Naive thymus-derived CD4-positive, alpha-beta T cell (primary cell): Measurements from ENCODE around the gene RGS6. TPM values are rescaled to one million over a fixed set of nuclear protein-coding genes. Genes with fewer than 3 reads are reported as not detected.

Source experiments
- ATAC-seq: fragments of 150-1000 bp; cut with Tn5 transposase; 2 replicates; pipeline ENCODE4 v1.10.0; 2021; ENCODE audit warnings: mild to moderate bottlenecking, moderate library complexity
- CTCF ChIA-PET: fragments of 350-600 bp; sonication (Branson Sonifier 250); formaldehyde crosslinking; loops from one replicate; lab custom pipeline; 2021; ENCODE audit warnings: antibody characterized with exemption; lab: Charles Lee
- POLR2A ChIA-PET: fragments of 350-600 bp; sonication (Branson Sonifier 250); formaldehyde crosslinking; loops from one replicate; lab custom pipeline; 2021; ENCODE audit warnings: antibody characterized with exemption, inconsistent platforms; lab: Charles Lee
- DNase-seq, 9 donors: peaks; one replicate each; pipeline versions ENCODE4 v3.0.0 to v3.0.0-alpha.2; 2020 to 2022; ENCODE audit warnings: mixed read lengths in 1 of 9
- H3K27ac ChIP-seq: one replicate; pipeline ENCODE4 v1.7.0; 2013; ENCODE audit warnings: mild to moderate bottlenecking, low read depth, low read length, moderate library complexity
- H3K27me3 ChIP-seq, 2 donors: one replicate each; pipeline ENCODE4 v1.7.0; 2013; ENCODE audit warnings: low read length in 2 of 2, mild to moderate bottlenecking in 2 of 2, moderate library complexity in 2 of 2; ENCODE audit not compliant: control insufficient read depth in 2 of 2, insufficient read depth in 2 of 2
- H3K36me3 ChIP-seq, 3 experiments: 1 replicate in 2 of 3; 2 replicates in 1 of 3; pipeline ENCODE4 v1.7.0; 2013; ENCODE audit warnings: low read length in 3 of 3, mild to moderate bottlenecking in 3 of 3, moderate library complexity in 1 of 3; ENCODE audit not compliant: insufficient read depth in 3 of 3, control insufficient read depth in 2 of 3
- H3K4me1 ChIP-seq, 2 donors: one replicate each; pipeline ENCODE4 v1.7.0; 2013; ENCODE audit warnings: low read length in 2 of 2, mild to moderate bottlenecking in 2 of 2, moderate library complexity in 1 of 2; ENCODE audit not compliant: control insufficient read depth in 2 of 2, insufficient read depth in 2 of 2
- H3K4me3 ChIP-seq: 2 replicates; pipeline ENCODE4 v1.7.0; 2013; ENCODE audit warnings: mild to moderate bottlenecking, low read length
- H3K9me3 ChIP-seq, 3 experiments: 1 replicate in 2 of 3; 2 replicates in 1 of 3; pipeline ENCODE4 v1.7.0; 2013; ENCODE audit warnings: low read length in 3 of 3; ENCODE audit not compliant: control insufficient read depth in 2 of 3
- H3K27ac Mint-ChIP-seq, 9 donors: one replicate each; pipeline ENCODE4 v1.8.0; 2020 to 2022; ENCODE audit warnings: mixed read lengths in 9 of 9, mild to moderate bottlenecking in 8 of 9, moderate library complexity in 5 of 9, inconsistent platforms in 2 of 9
- H3K27me3 Mint-ChIP-seq, 5 donors: one replicate each; pipeline ENCODE4 v1.8.0; 2021 to 2022; ENCODE audit warnings: mixed read lengths in 5 of 5, mild to moderate bottlenecking in 1 of 5
- H3K36me3 Mint-ChIP-seq, 5 donors: one replicate each; pipeline ENCODE4 v1.8.0; 2020 to 2022; ENCODE audit warnings: mixed read lengths in 5 of 5, mild to moderate bottlenecking in 3 of 5, inconsistent platforms in 1 of 5
- H3K4me1 Mint-ChIP-seq, 7 donors: one replicate each; pipeline ENCODE4 v1.8.0; 2020 to 2022; ENCODE audit warnings: mixed read lengths in 7 of 7, mild to moderate bottlenecking in 3 of 7, inconsistent platforms in 1 of 7
- H3K4me3 Mint-ChIP-seq, 10 donors: one replicate each; pipeline ENCODE4 v1.8.0; 2020 to 2022; ENCODE audit warnings: mild to moderate bottlenecking in 10 of 10, mixed read lengths in 10 of 10, moderate library complexity in 6 of 10, inconsistent platforms in 2 of 10
- H3K9me3 Mint-ChIP-seq, 11 donors: one replicate each; pipeline ENCODE4 v1.8.0; 2020 to 2022; ENCODE audit warnings: mixed read lengths in 11 of 11, mild to moderate bottlenecking in 4 of 11, inconsistent platforms in 1 of 11, moderate library complexity in 1 of 11
- intact Hi-C, 2 donors: fragments of 100-400 bp; cut with micrococcal nuclease; formaldehyde crosslinking; loops; one replicate each; pipeline ENCODE4 v1.15.1; 2023
- polyA plus RNA-seq, 2 donors: library from polyadenylated mRNA; unstranded; fragments of 300-500 nt; fragmentation: Illumina TruSeq; gene quantifications; one replicate each; pipeline ENCODE4 v1.2.3, GENCODE V29; 2021
- total RNA-seq, 6 experiments: library from RNA in 5 of 6; stranded (reverse) in 5 of 6; gene quantifications; 1 replicate in 5 of 6; 2 replicates in 1 of 6; pipeline ENCODE4 v1.2.3 and lab custom pipeline; 2021 to 2026

RGS6 gene
- total and polyA plus RNA-seq, 7 experiments from 2014 or later: 0.29 to 0.97 TPM; not detected in 5

- H3K4me1 ChIP-seq: no peaks in the 10 kb centered on the region
- peaks cover 0 to 59% (median 6%) of the 10 kb centered on the region in 5 donors for H3K27me3 Mint-ChIP-seq
- no peak overlapping the region for H3K4me3 ChIP-seq
- POLR2A ChIA-PET: no interaction called here
- DNase-seq (no peak), ATAC-seq (no peak)
- H3K4me3 Mint-ChIP-seq: no peak overlapping the region
- H3K36me3 ChIP-seq: no peaks in the 10 kb centered on the region
- peaks cover 0 to 2% (median 0%) of the 10 kb centered on the region in 5 donors for H3K36me3 Mint-ChIP-seq
- H3K4me1 Mint-ChIP-seq: peaks cover 0 to 11% (median 0%) of the 10 kb centered on the region in 7 donors
- H3K27ac ChIP-seq: no peak overlapping the region
- no peaks in the 10 kb centered on the region for H3K9me3 ChIP-seq
- CTCF ChIA-PET: no interaction called here
- intact Hi-C loops: no loop called here
- H3K27me3 ChIP-seq: no peaks in the 10 kb centered on the region
- no peaks in the 10 kb centered on the region for H3K9me3 Mint-ChIP-seq
- H3K27ac Mint-ChIP-seq: no peak overlapping the region
Measured at GRCh38 chr14:72553656-72554055, 621.4 kb downstream of the RGS6 start.

- intact Hi-C loops: no loop called here
- Mint-ChIP-seq H3K27me3 (peaks cover 0 to 62% (median 6%) of the 10 kb centered on the region in 5 donors), H3K4me3 (no peak overlapping the region), H3K27ac (no peak overlapping the region), H3K9me3 (no peaks in the 10 kb centered on the region), H3K36me3 (peaks cover 0 to 2% (median 0%) of the 10 kb centered on the region in 5 donors), H3K4me1 (peaks cover 0 to 9% (median 0%) of the 10 kb centered on the region in 7 donors)
- CTCF ChIA-PET: no interaction called here
- Histone ChIP-seq H3K36me3 (no peaks in the 10 kb centered on the region), H3K27ac (no peak overlapping the region), H3K4me3 (no peak overlapping the region), H3K4me1 (no peaks in the 10 kb centered on the region), H3K9me3 (no peaks in the 10 kb centered on the region), H3K27me3 (no peaks in the 10 kb centered on the region)
- POLR2A ChIA-PET: no interaction called here
- ATAC-seq (no peak), DNase-seq (no peak)
Measured at GRCh38 chr14:72554401-72554800, 622.2 kb downstream of the RGS6 start.

- Mint-ChIP-seq H3K9me3 (no peaks in the 10 kb centered on the region), H3K4me3 (no peak overlapping the region), H3K27ac (no peak overlapping the region), H3K36me3 (peaks cover 0 to 2% (median 0%) of the 10 kb centered on the region in 5 donors), H3K27me3 (peaks cover 0 to 64% (median 6%) of the 10 kb centered on the region in 5 donors), H3K4me1 (peaks cover 0 to 10% (median 0%) of the 10 kb centered on the region in 7 donors)
- Histone ChIP-seq H3K4me3 (no peak overlapping the region), H3K27ac (no peak overlapping the region), H3K9me3 (no peaks in the 10 kb centered on the region), H3K36me3 (no peaks in the 10 kb centered on the region), H3K27me3 (no peaks in the 10 kb centered on the region), H3K4me1 (no peaks in the 10 kb centered on the region)
- POLR2A ChIA-PET: no interaction called here
- DNase-seq: no peak
- intact Hi-C loops: no loop called here
- CTCF ChIA-PET: no interaction called here
- no peak for ATAC-seq
Measured at GRCh38 chr14:72554994-72555608, 622.9 kb downstream of the RGS6 start.

- Mint-ChIP-seq H3K9me3 (no peaks in the 10 kb centered on the region), H3K27me3 (peaks cover 0 to 63% (median 6%) of the 10 kb centered on the region in 5 donors), H3K4me1 (peaks cover 0 to 11% (median 0%) of the 10 kb centered on the region in 7 donors), H3K27ac (no peak overlapping the region), H3K36me3 (peaks cover 0 to 2% (median 0%) of the 10 kb centered on the region in 5 donors), H3K4me3 (no peak overlapping the region)
- Histone ChIP-seq H3K27ac (no peak overlapping the region), H3K4me1 (no peaks in the 10 kb centered on the region), H3K27me3 (no peaks in the 10 kb centered on the region), H3K4me3 (no peak overlapping the region), H3K36me3 (no peaks in the 10 kb centered on the region), H3K9me3 (no peaks in the 10 kb centered on the region)
- ChIA-PET POLR2A (no interaction called here), CTCF (no interaction called here)
- intact Hi-C loops: no loop called here
- ATAC-seq (no peak), DNase-seq (no peak)
Measured at GRCh38 chr14:72555609-72556000, 623.4 kb downstream of the RGS6 start.

GRCh38 chr14:72557671-72558070 lies 625.4 kb downstream of the RGS6 start:
- no peak for ATAC-seq
- Mint-ChIP-seq H3K4me1 (peaks cover 0 to 6% (median 0%) of the 10 kb centered on the region in 7 donors), H3K27me3 (peaks cover 0 to 51% (median 6%) of the 10 kb centered on the region in 5 donors), H3K27ac (no peak overlapping the region), H3K9me3 (peaks cover 0 to 1% (median 0%) of the 10 kb centered on the region in 11 donors), H3K36me3 (peaks cover 0 to 2% (median 0%) of the 10 kb centered on the region in 5 donors), H3K4me3 (no peak overlapping the region)
- CTCF ChIA-PET: interaction anchor here (0.6 kb wide), 1 partner anchor 346 kb away, joined by 5 read pairs; no protein-coding TSS in a partner anchor
- H3K4me3 ChIP-seq: no peak overlapping the region
- intact Hi-C loops: no loop called here
- H3K27ac ChIP-seq: no peak overlapping the region
- H3K9me3 ChIP-seq: no peaks in the 10 kb centered on the region
- no peak for DNase-seq
- no peaks in the 10 kb centered on the region for H3K4me1 ChIP-seq
- POLR2A ChIA-PET: no interaction called here
- H3K36me3 ChIP-seq: no peaks in the 10 kb centered on the region
- H3K27me3 ChIP-seq: no peaks in the 10 kb centered on the region

GRCh38 chr14:72558721-72559120 lies 626.5 kb downstream of the RGS6 start:
- Mint-ChIP-seq H3K27me3 (peaks cover 0 to 42% (median 6%) of the 10 kb centered on the region in 5 donors), H3K9me3 (peaks cover 0 to 1% (median 0%) of the 10 kb centered on the region in 11 donors), H3K36me3 (peaks cover 0 to 2% (median 0%) of the 10 kb centered on the region in 5 donors), H3K4me3 (no peak overlapping the region), H3K27ac (no peak overlapping the region), H3K4me1 (peaks cover 0 to 7% (median 3%) of the 10 kb centered on the region in 7 donors)
- CTCF ChIA-PET: interaction anchor here (1.2 kb wide), 1 partner anchor 20 kb away, joined by 3 read pairs; no protein-coding TSS in a partner anchor
- intact Hi-C loops: no loop called here
- no peaks in the 10 kb centered on the region for H3K9me3 ChIP-seq
- H3K4me3 ChIP-seq: no peak overlapping the region
- POLR2A ChIA-PET: no interaction called here
- no peaks in the 10 kb centered on the region for H3K36me3 ChIP-seq
- no peak overlapping the region for H3K27ac ChIP-seq
- DNase-seq (no peak), ATAC-seq (no peak)
- no peaks in the 10 kb centered on the region for H3K4me1 ChIP-seq
- no peaks in the 10 kb centered on the region for H3K27me3 ChIP-seq

- peaks cover 0 to 11% (median 6%) of the 10 kb centered on the region in 7 donors for H3K4me1 Mint-ChIP-seq
- Histone ChIP-seq H3K36me3 (no peaks in the 10 kb centered on the region), H3K9me3 (no peaks in the 10 kb centered on the region), H3K4me3 (no peak overlapping the region), H3K27me3 (no peaks in the 10 kb centered on the region), H3K4me1 (no peaks in the 10 kb centered on the region), H3K27ac (no peak overlapping the region)
- DNase-seq: no peak
- peaks cover 0 to 2% (median 0%) of the 10 kb centered on the region in 5 donors for H3K36me3 Mint-ChIP-seq
- H3K27me3 Mint-ChIP-seq: peaks cover 0 to 39% (median 6%) of the 10 kb centered on the region in 5 donors
- H3K27ac Mint-ChIP-seq: no peak overlapping the region
- intact Hi-C loops: no loop called here
- no peak for ATAC-seq
- no peak overlapping the region for H3K4me3 Mint-ChIP-seq
- CTCF ChIA-PET: interaction anchor here (1.2 kb wide), 1 partner anchor 19 kb away, joined by 3 read pairs; no protein-coding TSS in a partner anchor
- H3K9me3 Mint-ChIP-seq: peaks cover 0 to 1% (median 0%) of the 10 kb centered on the region in 11 donors
- POLR2A ChIA-PET: no interaction called here
Measured at GRCh38 chr14:72559202-72559601, 627.0 kb downstream of the RGS6 start.
